Left ventricle myocardium inferior (tissue), 1 donor: Measurements from ENCODE around the gene PRC1. TPM values are rescaled to one million over a fixed set of nuclear protein-coding genes. Genes with fewer than 3 reads are reported as not detected.
A peak's percentile ranks its signal among the peaks of the same experiment; 100 is the strongest.
"Not testable (repeated sequence)": the region's sequence is repeated elsewhere in the genome, so short reads cannot be mapped to it uniquely, and the experiment has no call there.

Experiments
- DNase-seq: peaks from one replicate; pipeline ENCODE4 v3.0.0-alpha.2; 2020
- H3K27ac ChIP-seq: fragments of 200-600 bp; replicated peaks from 2 replicates; pipeline ENCODE4 v1.8.0; 2021
- H3K27me3 ChIP-seq: fragments of 200-600 bp; 2 replicates; pipeline ENCODE4 v1.8.0; 2021; ENCODE audit warnings: low read depth
- H3K36me3 ChIP-seq: fragments of 200-600 bp; 2 replicates; pipeline ENCODE4 v1.8.0; 2021
- H3K4me1 ChIP-seq: fragments of 200-600 bp; 2 replicates; pipeline ENCODE4 v1.8.0; 2021
- H3K4me3 ChIP-seq: fragments of 200-600 bp; 2 replicates; pipeline ENCODE4 v1.8.0; 2021; ENCODE audit warnings: mild to moderate bottlenecking, moderate library complexity
- H3K9me3 ChIP-seq: fragments of 200-600 bp; replicated peaks from 2 replicates; pipeline ENCODE4 v1.8.0; 2021
- CTCF ChIP-seq: fragments of 200-600 bp; IDR thresholded peaks from 2 replicates; pipeline ENCODE4 v1.8.0; 2021; ENCODE audit warnings: antibody characterized with exemption, mild to moderate bottlenecking, borderline replicate concordance
- intact Hi-C: fragments of 100-400 bp; cut with micrococcal nuclease; formaldehyde crosslinking; loops from one replicate; pipeline ENCODE4 v1.11.0; 2022
- total RNA-seq: library from RNA; stranded (reverse); fragmentation: NEBNext Ultra II Directional; extraction: Animal tissue kit (Norgen Biotek cat#: 25700); gene quantifications from one replicate; pipeline ENCODE4 v1.2.1, GENCODE V29; 2021
- donor health status: DM: no; HTN: yes; CAD: no; lungs with severe emphysema.

The PRC1 gene
- total RNA-seq, 1 donor from 2014 or later, result 3.4 TPM

GRCh38 chr15:91021516-91022074 is 27.3 kb upstream of the PRC1 start:
- TF ChIP-seq CTCF, result no peak
- DNase-seq, result no peak
- Histone ChIP-seq H3K9me3 (no peaks in the 10 kb centered on the region), H3K4me3 (peak overlapping the region; percentile 89), H3K36me3 (peaks cover 4% of the 10 kb centered on the region), H3K27ac (peak overlapping the region; percentile 85), H3K27me3 (no peaks in the 10 kb centered on the region), H3K4me1 (peaks cover 31% of the 10 kb centered on the region)
- intact Hi-C loops, result no loop called here

GRCh38 chr15:91018158-91018557 is 23.8 kb upstream of the PRC1 start:
- Histone ChIP-seq H3K9me3 (no peaks in the 10 kb centered on the region), H3K4me1 (peaks cover 30% of the 10 kb centered on the region), H3K27me3 (no peaks in the 10 kb centered on the region), H3K36me3 (peaks cover 26% of the 10 kb centered on the region), H3K4me3 (no peak overlapping the region), H3K27ac (no peak overlapping the region)
- DNase-seq, result no peak
- no peak for TF ChIP-seq CTCF
- intact Hi-C loops, result no loop called here

- no peak overlapping the region for H3K27ac ChIP-seq
- H3K4me3 ChIP-seq, result no peak overlapping the region
- H3K9me3 ChIP-seq, result no peaks in the 10 kb centered on the region
- no peak for DNase-seq
- H3K4me1 ChIP-seq, result peaks cover 25% of the 10 kb centered on the region
- TF ChIP-seq CTCF, result no peak
- intact Hi-C loops, result no loop called here
- H3K36me3 ChIP-seq, result peaks cover 31% of the 10 kb centered on the region
- H3K27me3 ChIP-seq, result no peaks in the 10 kb centered on the region
Measured at GRCh38 chr15:91017716-91018115, 23.4 kb upstream of the PRC1 start.

DNA sequence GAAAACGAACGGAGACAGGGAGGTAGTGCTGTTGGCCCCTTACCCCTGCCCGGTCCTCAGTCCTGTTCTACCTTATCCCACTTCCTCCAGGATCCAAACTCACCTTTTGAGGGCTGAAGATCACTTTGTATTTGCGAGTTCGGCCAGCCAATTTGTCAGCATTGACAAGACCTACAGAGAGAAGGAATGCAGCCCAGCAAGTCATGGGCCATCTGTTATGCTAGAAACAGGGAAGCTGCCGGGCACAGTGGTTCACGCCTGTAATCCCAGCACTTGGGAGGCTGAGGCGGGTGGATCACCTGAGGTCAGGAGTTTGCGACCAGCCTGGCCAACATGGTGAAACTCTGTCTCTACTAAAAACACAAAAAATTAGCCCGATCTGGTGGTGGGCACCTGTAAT is 19.4 kb upstream of the PRC1 start:
- H3K4me1 ChIP-seq, intact Hi-C loops, DNase-seq, H3K27ac ChIP-seq, H3K4me3 ChIP-seq, H3K27me3 ChIP-seq, H3K9me3 ChIP-seq: not testable (repeated sequence)
- H3K36me3 ChIP-seq, result peaks cover 67% of the 10 kb centered on the region

DNA sequence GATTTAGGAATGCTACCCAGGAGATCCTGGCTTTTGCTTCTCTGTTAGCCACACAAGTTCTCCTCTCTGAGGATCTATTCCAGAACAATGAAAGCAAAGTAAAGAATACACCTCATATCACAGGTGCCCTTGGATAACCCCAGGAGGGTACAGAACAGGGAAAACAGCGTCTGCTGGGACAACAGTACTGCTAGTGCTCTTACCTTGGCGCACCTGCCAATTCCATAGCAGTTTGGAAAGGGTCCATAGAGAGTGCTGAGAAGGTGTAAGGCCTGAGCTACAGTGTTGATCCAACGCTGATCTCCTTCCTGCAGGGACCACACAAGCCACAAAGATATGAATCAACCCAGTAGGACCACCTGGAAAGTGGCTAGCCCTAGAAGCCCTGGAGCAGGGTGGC is 12.9 kb upstream of the PRC1 start:
- H3K27me3 ChIP-seq, result no peaks in the 10 kb centered on the region
- no peak for TF ChIP-seq CTCF

GRCh38 chr15:91001209-91001608 is 6.9 kb upstream of the PRC1 start:
- Histone ChIP-seq H3K27me3 (no peaks in the 10 kb centered on the region), H3K4me3 (no peak overlapping the region), H3K4me1 (no peaks in the 10 kb centered on the region), H3K9me3 (no peaks in the 10 kb centered on the region), H3K27ac (no peak overlapping the region), H3K36me3 (peaks cover 82% of the 10 kb centered on the region)
- no peak for DNase-seq
- intact Hi-C loops, result no loop called here
- TF ChIP-seq CTCF, result no peak

More for the DNA sequence above, 12.9 kb upstream of the PRC1 start:
- H3K4me1 ChIP-seq, result no peaks in the 10 kb centered on the region
- no peak overlapping the region for H3K27ac ChIP-seq
- H3K36me3 ChIP-seq, result peaks cover 93% of the 10 kb centered on the region
- no peak for DNase-seq
- H3K4me3 ChIP-seq, result no peak overlapping the region
- no peaks in the 10 kb centered on the region for H3K9me3 ChIP-seq
- intact Hi-C loops, result no loop called here
